Uterus (tissue), 4 donors: Measurements from ENCODE around the gene ADRA2C. TPM values are rescaled to one million over a fixed set of nuclear protein-coding genes. Genes with fewer than 3 reads are reported as not detected.

Source experiments
- DNase-seq, 2 donors: peaks; one replicate each; pipeline ENCODE4 v3.0.0-alpha.2; 2019 to 2020
- H3K27ac ChIP-seq, 2 donors: fragments of 200-600 bp; sonication (generic); 1 replicate in 1 of 2; 2 replicates in 1 of 2; pipeline ENCODE4 v1.5.1; 2016 to 2018
- H3K27me3 ChIP-seq, 2 donors: fragments of 200-600 bp; sonication (generic); one replicate each; pipeline ENCODE4 v1.5.1; 2018 to 2019; ENCODE audit warnings: control low read depth in 1 of 2
- H3K36me3 ChIP-seq, 2 donors: fragments of 200-600 bp; sonication (generic); one replicate each; pipeline ENCODE4 v1.5.1; 2019; ENCODE audit warnings: control low read depth in 1 of 2
- H3K4me1 ChIP-seq, 2 donors: fragments of 200-600 bp; sonication (generic); one replicate each; pipeline ENCODE4 v1.5.1; 2018 to 2019; ENCODE audit warnings: control low read depth in 1 of 2
- H3K4me3 ChIP-seq, 2 donors: fragments of 200-600 bp; sonication (generic); 1 replicate in 1 of 2; 2 replicates in 1 of 2; pipeline ENCODE4 v1.5.1; 2018 to 2019; ENCODE audit warnings: mild to moderate bottlenecking in 1 of 2
- H3K9me3 ChIP-seq, 2 donors: fragments of 200-600 bp; sonication (generic); one replicate each; pipeline ENCODE4 v1.5.1; 2019; ENCODE audit warnings: control low read depth in 1 of 2
- CTCF ChIP-seq, 4 experiments: fragments of 200-600 bp in 2 of 4; fragments of 450-650 bp in 2 of 4; sonication (generic) in 2 of 4; IDR thresholded peaks; one replicate each; pipeline ENCODE4 v1.5.1; 2016 to 2019; ENCODE audit warnings: antibody characterized with exemption in 4 of 4, mild to moderate bottlenecking in 2 of 4, moderate library complexity in 1 of 4
- POLR2A ChIP-seq, 2 donors: fragments of 450-650 bp; IDR thresholded peaks; one replicate each; pipeline ENCODE4 v1.6.1; 2016; ENCODE audit warnings: antibody characterized with exemption in 2 of 2, mild to moderate bottlenecking in 1 of 2, moderate library complexity in 1 of 2
- intact Hi-C: fragments of 100-400 bp; cut with DNase I; formaldehyde crosslinking; loops from one replicate; pipeline ENCODE4 v1.15.1; 2023; ENCODE audit warnings: low total_unique reads
- total RNA-seq, 4 donors: library from RNA; depleted of rRNA in 3 of 4; stranded (reverse); fragments of >200 nt in 3 of 4; gene quantifications; one replicate each; pipeline versions ENCODE4 v1.1.0 to v1.2.4, GENCODE V29; 2014 to 2023
- donor health status: DM: yes; HTN: yes; CAD: no.

ADRA2C gene
- total RNA-seq, 4 donors from 2014 or later, result 4.1 to 75.0 (median 24.7) TPM

GRCh38 chr4:3740256-3740655, 25.9 kb upstream of the ADRA2C start:
- DNase-seq, result no peak
- Histone ChIP-seq H3K4me1 (no peaks in the 10 kb centered on the region), H3K9me3 (no peaks in the 10 kb centered on the region), H3K4me3 (no peak overlapping the region), H3K27me3 (no peaks in the 10 kb centered on the region), H3K27ac (no peak overlapping the region), H3K36me3 (no peaks in the 10 kb centered on the region)
- TF ChIP-seq POLR2A (IDR thresholded peaks at IDR 0.05), result no peak
- TF ChIP-seq CTCF (IDR thresholded peaks at IDR 0.05), result no peak
- intact Hi-C loops, result no loop called here

- TF ChIP-seq CTCF (IDR thresholded peaks at IDR 0.05), result no peak
- TF ChIP-seq POLR2A (IDR thresholded peaks at IDR 0.05), result no peak
- H3K4me1 ChIP-seq, result no peaks in the 10 kb centered on the region
- H3K27me3 ChIP-seq, result no peaks in the 10 kb centered on the region
- H3K36me3 ChIP-seq, result no peaks in the 10 kb centered on the region
- DNase-seq, result no peak
- intact Hi-C loops, result no loop called here
- no peaks in the 10 kb centered on the region for H3K9me3 ChIP-seq
- H3K4me3 ChIP-seq, result no peak overlapping the region
- no peak overlapping the region for H3K27ac ChIP-seq
Measured at GRCh38 chr4:3741217-3742011, 24.8 kb upstream of the ADRA2C start.

- H3K27me3 ChIP-seq, result no peaks in the 10 kb centered on the region
- no peak for TF ChIP-seq CTCF (IDR thresholded peaks at IDR 0.05)
- TF ChIP-seq POLR2A (IDR thresholded peaks at IDR 0.05), result no peak
- DNase-seq, result no peak
Measured at GRCh38 chr4:3742610-3743009, 23.6 kb upstream of the ADRA2C start.

GRCh38 chr4:3744232-3744631, 22.0 kb upstream of the ADRA2C start:
- no peaks in the 10 kb centered on the region for H3K36me3 ChIP-seq
- intact Hi-C loops, result no loop called here
- no peak overlapping the region for H3K27ac ChIP-seq
- no peaks in the 10 kb centered on the region for H3K27me3 ChIP-seq
- no peaks in the 10 kb centered on the region for H3K4me1 ChIP-seq
- H3K9me3 ChIP-seq, result no peaks in the 10 kb centered on the region
- no peak for DNase-seq
- H3K4me3 ChIP-seq, result no peak overlapping the region
- TF ChIP-seq POLR2A (IDR thresholded peaks at IDR 0.05) (no peak), CTCF (IDR thresholded peaks at IDR 0.05) (no peak)

More at GRCh38 chr4:3742610-3743009, 23.6 kb upstream of the ADRA2C start:
- Histone ChIP-seq H3K4me1 (no peaks in the 10 kb centered on the region), H3K36me3 (no peaks in the 10 kb centered on the region), H3K9me3 (no peaks in the 10 kb centered on the region), H3K4me3 (no peak overlapping the region), H3K27ac (no peak overlapping the region)
- intact Hi-C loops, result no loop called here

GRCh38 chr4:3744901-3745300, 21.3 kb upstream of the ADRA2C start:
- DNase-seq, result no peak
- no peaks in the 10 kb centered on the region for H3K9me3 ChIP-seq
- H3K4me3 ChIP-seq, result no peak overlapping the region
- TF ChIP-seq CTCF (IDR thresholded peaks at IDR 0.05) (no peak), POLR2A (IDR thresholded peaks at IDR 0.05) (no peak)
- H3K36me3 ChIP-seq, result no peaks in the 10 kb centered on the region
- intact Hi-C loops, result no loop called here
- no peaks in the 10 kb centered on the region for H3K27me3 ChIP-seq
- H3K4me1 ChIP-seq, result no peaks in the 10 kb centered on the region
- no peak overlapping the region for H3K27ac ChIP-seq
